Measurements from ENCODE around the gene MAPKAP1.

GRCh38 chr9:125522328-125522725 lies 184.7 kb downstream of the MAPKAP1 start:
- no peak for TF ChIP-seq CTCF (IDR thresholded peaks at IDR 0.05)
- TF ChIP-seq POLR2A (IDR thresholded peaks at IDR 0.05): no peak

Data from Peyer's patch (tissue), 4 donors.